RWPE2 (cell line): ENCODE results near the gene CABCOCO1.

Experiments
- ATAC-seq: fragments of 200-7000 bp; cut with Tn5 transposase; 3 replicates; pipeline ENCODE4 v1.9.1; 2021; ENCODE audit warnings: low read depth
- DNase-seq: peaks from one replicate; pipeline ENCODE4 v3.0.0-alpha.2; 2020; ENCODE audit warnings: low spot score
- H3K27ac ChIP-seq: fragments of 450-650 bp; 2 replicates; pipeline ENCODE4 v1.5.1; 2017; ENCODE audit warnings: mild to moderate bottlenecking; ENCODE audit not compliant: poor library complexity, severe bottlenecking
- H3K27me3 ChIP-seq: fragments of 250-450 bp; sonication (Bioruptor Pico); 2 replicates; pipeline ENCODE4 v1.5.1; 2021; ENCODE audit warnings: mild to moderate bottlenecking, moderate library complexity; ENCODE audit not compliant: insufficient read depth, poor library complexity, severe bottlenecking
- H3K36me3 ChIP-seq: fragments of 250-450 bp; sonication (Bioruptor Pico); 2 replicates; pipeline ENCODE4 v1.5.1; 2020; ENCODE audit warnings: low read depth, mild to moderate bottlenecking, moderate library complexity
- H3K4me1 ChIP-seq: fragments of 250-450 bp; sonication (Bioruptor Pico); 2 replicates; pipeline ENCODE4 v1.5.1; 2021; ENCODE audit warnings: mild to moderate bottlenecking, moderate library complexity; ENCODE audit not compliant: insufficient read depth, poor library complexity, severe bottlenecking
- H3K4me3 ChIP-seq: fragments of 250-450 bp; sonication (Bioruptor Pico); 2 replicates; pipeline ENCODE4 v1.5.1; 2021; ENCODE audit warnings: mild to moderate bottlenecking, moderate library complexity; ENCODE audit not compliant: severe bottlenecking
- H3K9me3 ChIP-seq: fragments of 250-450 bp; sonication (Bioruptor Pico); 2 replicates; pipeline ENCODE4 v1.5.1; 2021; ENCODE audit warnings: mild to moderate bottlenecking, moderate library complexity; ENCODE audit not compliant: severe bottlenecking
- CTCF ChIP-seq: fragments of 450-650 bp; IDR thresholded peaks from one replicate; pipeline ENCODE4 v1.5.1; 2017; ENCODE audit warnings: mild to moderate bottlenecking, moderate library complexity; ENCODE audit not compliant: poor library complexity, severe bottlenecking

CABCOCO1 gene

GRCh38 chr10:61662794-61663259 lies at the start of gene CABCOCO1:
TSS of gene CABCOCO1 (plus strand) at chr10:61662929. CDS start at chr10:61662973, 44 bp downstream.
- ATAC-seq = peak; percentile 91
- Histone ChIP-seq H3K9me3 (no peaks in the 10 kb centered on the region), H3K4me1 (peaks cover 3% of the 10 kb centered on the region), H3K36me3 (no peaks in the 10 kb centered on the region), H3K4me3 (peak within 1 kb of the TSS; percentile 38), H3K27ac (no peak within 1 kb of the TSS), H3K27me3 (no peaks in the 10 kb centered on the region)
- peak; percentile 59 for DNase-seq
- no peak for TF ChIP-seq CTCF

GRCh38 chr10:61613665-61614064 lies 49.1 kb upstream of the CABCOCO1 start:
- ATAC-seq (no peak), DNase-seq (no peak)
- Histone ChIP-seq H3K4me3 (no peak overlapping the region), H3K36me3 (no peaks in the 10 kb centered on the region), H3K4me1 (no peaks in the 10 kb centered on the region), H3K27ac (no peak overlapping the region), H3K9me3 (no peaks in the 10 kb centered on the region), H3K27me3 (no peaks in the 10 kb centered on the region)
- no peak for TF ChIP-seq CTCF

GRCh38 chr10:61616611-61617010 lies 46.1 kb upstream of the CABCOCO1 start:
- no peaks in the 10 kb centered on the region for H3K9me3 ChIP-seq
- no peaks in the 10 kb centered on the region for H3K27me3 ChIP-seq
- H3K27ac ChIP-seq = no peak overlapping the region
- no peak for TF ChIP-seq CTCF
- no peak for DNase-seq
- no peak for ATAC-seq
- no peaks in the 10 kb centered on the region for H3K36me3 ChIP-seq
- no peaks in the 10 kb centered on the region for H3K4me1 ChIP-seq
- H3K4me3 ChIP-seq = no peak overlapping the region

- ATAC-seq (no peak), DNase-seq (no peak)
- Histone ChIP-seq H3K4me3 (no peak overlapping the region), H3K36me3 (no peaks in the 10 kb centered on the region), H3K27ac (no peak overlapping the region), H3K27me3 (no peaks in the 10 kb centered on the region), H3K9me3 (no peaks in the 10 kb centered on the region), H3K4me1 (no peaks in the 10 kb centered on the region)
- no peak for TF ChIP-seq CTCF
Measured at GRCh38 chr10:61617180-61617579, 45.5 kb upstream of the CABCOCO1 start.

GRCh38 chr10:61617586-61617985 lies 45.1 kb upstream of the CABCOCO1 start:
- Histone ChIP-seq H3K27me3 (no peaks in the 10 kb centered on the region), H3K36me3 (no peaks in the 10 kb centered on the region), H3K9me3 (no peaks in the 10 kb centered on the region), H3K4me3 (no peak overlapping the region), H3K27ac (no peak overlapping the region), H3K4me1 (no peaks in the 10 kb centered on the region)
- TF ChIP-seq CTCF = no peak
- DNase-seq (no peak), ATAC-seq (no peak)
